Embryonic facial prominence (tissue), 1 donor: ENCODE results near the gene GNAT2.
A peak's percentile ranks its signal among the peaks of the same experiment; 100 is the strongest.

ENCODE experiments used
- DNase-seq: peaks from one replicate; pipeline ENCODE4 v3.0.0-alpha.2; 2016; ENCODE audit errors: extremely low spot score

The GNAT2 gene

DNA sequence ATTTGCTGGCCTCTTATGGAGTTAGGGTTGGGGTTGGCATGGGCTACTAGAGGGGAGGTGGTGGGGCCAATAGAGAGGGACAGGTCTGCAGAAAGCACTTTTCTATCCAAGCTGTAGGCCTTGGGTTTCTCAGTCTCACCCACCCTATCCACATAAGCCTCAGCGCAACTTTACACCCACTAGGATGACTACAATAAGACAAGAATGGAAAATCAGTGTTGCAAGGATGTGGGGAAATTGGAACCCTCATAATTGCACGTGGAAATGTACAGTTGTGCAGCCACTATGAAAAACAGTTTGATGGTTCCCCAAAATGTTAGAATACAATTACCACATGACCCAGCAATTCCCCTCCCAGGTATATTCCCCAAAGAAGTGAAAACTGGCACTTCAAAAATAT lies 22.4 kb upstream of the GNAT2 start:
- DNase-seq, result no peak

DNA sequence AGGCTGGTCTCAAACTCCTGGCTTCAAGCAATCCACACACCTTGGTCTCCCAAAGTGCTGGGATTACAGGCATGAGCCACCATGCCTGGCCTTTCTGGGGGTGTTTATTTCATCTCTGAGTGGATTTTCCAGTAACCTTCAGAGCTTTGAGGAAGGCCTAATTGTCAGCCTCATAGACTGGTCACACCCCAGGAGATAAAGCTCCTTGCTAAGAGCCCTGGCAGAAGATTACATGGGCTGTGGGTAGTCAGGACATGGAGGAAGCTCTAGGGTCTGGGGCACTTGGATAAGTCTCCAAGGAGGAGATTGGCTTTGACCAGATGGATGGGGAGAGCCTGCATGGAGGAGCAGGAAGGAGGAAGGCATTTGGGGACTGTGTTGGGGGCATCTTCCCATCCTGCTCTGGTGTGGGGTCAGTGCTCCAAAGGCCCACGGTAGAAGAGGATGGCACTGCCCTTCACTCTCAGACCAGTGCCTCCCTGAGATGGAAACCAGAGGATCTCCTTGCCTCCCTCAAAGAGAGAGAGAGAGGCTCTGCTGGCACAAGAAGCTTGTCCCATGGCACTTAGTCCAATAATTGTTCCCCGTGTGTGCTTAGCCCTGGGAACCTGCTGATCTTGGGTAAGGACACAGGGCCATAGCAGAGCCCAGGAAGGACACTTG lies 21.8 kb upstream of the GNAT2 start:
- no peak for DNase-seq

DNA sequence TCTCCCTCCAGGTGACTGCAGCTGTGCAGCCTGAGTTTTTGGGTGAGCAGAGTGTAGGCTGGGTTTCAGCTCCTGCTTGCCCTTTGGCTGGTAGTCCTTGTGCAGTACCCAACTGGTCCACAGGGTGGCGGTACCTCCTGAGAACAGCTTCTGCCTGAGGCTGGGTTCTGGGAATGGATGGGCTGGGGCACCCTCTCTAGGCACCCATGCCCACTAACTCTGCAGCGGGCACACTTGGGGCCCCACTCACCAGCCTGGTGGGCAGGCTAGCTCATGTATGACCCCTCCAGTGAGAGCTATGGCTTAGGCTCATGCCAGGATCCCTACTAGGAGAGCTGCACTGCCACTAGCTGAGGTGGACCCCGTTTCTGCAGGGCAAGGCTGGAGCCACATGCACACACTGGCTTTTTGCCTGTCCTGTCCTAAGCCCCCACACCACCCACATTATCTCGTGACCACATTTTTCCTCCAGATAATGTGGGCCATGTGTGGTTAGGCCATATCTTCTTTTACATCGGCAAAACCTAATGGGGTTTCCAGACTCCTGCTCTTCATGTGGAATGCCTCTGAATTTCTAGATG lies 21.0 kb upstream of the GNAT2 start:
- DNase-seq, result peak; percentile 7

DNA sequence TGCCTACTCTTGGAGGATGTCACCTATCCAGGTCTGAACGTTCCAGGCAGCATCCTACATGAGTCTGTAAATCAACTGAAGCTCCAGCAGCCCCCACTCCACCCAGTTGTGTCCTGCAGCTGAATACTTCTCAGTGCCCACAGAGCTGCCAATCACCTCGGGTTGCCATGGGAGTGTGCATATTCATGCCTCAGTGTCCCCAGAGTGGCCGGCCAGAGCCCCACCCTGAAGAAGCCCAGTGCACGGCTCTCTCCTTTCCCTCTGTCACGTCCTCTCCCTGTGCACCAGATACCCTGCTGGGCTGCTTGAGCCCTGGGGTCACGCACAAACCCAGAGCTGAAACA lies 20.4 kb upstream of the GNAT2 start:
- DNase-seq, result peak; percentile 3

DNA sequence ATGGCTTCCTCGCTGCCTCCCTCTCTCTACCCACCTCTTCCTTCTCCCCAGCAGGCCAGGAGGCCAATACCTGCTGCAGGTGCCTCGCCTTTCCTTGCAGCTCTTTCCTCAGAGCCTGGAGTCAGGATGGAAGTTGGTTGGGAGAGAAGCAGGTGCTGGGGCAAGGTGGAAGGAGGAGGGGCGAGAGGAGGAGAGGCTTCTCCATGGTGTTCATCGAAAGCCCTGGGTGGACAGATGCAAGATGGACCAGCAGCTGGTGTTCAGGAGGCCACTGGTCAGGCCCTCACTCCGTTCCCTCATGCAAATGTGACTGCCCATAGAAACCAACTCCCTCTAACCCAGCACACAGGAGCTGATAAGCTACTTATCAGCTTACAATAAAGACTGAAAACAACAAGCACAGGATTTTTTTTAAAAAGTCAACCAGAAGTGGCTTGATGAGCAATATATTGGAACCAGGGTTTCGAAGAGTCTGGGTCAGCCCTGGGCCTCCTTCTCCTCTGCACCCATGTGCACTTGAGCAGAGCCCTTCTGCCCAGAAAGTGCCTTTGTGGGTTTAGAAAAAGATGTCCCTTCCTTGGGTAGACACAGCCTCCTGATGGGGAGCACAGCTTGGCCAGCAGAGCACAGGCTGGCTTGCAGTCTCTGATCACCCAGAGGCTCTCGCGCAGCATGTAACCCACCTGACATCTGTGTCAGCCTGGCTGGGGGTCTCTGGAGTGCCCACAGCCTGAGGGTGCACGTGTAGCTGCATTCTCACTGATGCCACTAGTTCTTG lies 19.8 kb upstream of the GNAT2 start:
- DNase-seq, result peak; percentile 4

DNA sequence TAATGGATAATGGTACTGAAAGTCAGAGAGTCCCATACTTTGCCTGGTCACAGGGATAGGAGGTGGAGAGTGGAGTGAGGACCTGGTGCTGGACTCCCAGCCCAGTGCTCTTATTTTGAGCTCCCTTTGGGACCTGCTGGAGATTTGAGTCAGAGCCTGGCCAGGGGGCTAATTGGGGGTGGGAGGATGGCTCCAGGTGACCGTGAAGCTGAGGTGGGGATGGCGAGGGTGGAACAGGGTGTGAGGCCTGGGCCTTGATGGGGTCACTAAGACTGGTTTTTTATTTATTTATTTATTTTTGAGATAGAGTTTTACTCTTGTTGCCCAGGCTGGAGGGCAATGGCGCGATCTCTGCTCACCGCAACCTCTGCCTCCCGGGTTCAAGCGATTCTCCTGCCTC lies 18.0 kb upstream of the GNAT2 start:
- no peak for DNase-seq

DNA sequence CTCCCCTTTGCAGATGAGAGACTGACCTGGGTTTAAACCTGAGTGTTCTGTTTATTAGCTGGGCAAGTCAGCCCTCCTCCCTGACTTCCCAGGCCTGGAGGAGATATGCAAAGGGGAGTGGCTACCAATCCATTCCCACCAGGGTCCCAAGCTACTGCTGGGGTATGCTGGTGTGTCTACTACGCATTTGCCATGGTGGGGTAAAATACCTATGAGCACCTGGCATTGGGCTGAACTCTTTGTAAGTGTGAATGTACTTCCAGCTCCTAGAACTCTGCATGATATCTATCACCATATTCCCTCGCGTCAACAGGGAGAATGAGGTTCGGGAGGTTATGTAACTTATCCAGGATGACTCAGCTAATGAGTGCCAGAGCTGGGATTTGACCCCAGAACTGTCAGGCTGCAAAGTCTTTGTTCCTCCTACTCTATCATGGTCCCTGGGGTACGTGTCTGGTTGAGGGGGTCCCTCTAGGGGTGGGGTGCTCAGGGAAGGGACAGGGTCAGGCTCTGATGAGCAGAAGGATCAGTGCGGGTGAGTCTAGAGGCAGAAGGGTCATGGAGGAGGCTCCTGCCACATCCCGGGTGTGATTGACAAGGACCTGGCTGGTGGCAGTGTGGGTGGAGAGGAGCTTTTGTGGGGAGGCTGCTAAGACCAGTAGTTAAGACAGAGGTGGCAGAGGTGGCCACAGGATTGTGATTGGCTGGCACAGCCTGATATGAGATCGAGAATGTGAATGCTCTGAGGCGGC lies 17.0 kb upstream of the GNAT2 start:
- no peak for DNase-seq

DNA sequence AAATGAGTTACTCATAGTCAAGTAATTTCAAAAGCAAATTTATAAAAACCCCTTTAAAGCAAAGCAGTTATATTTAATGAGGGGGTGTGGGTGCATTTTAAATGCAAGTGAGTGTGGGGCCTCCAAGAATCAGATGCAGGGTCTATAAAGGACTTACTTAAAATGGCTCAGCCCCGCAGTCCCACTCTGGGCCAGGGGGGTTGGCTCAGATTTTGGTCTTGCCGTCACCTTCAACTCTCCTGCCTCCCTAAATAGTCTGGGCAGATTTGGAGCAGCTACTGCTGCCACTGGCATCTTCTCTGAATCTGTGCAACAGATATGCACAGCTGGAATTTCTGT lies 16.4 kb upstream of the GNAT2 start:
- no peak for DNase-seq

DNA sequence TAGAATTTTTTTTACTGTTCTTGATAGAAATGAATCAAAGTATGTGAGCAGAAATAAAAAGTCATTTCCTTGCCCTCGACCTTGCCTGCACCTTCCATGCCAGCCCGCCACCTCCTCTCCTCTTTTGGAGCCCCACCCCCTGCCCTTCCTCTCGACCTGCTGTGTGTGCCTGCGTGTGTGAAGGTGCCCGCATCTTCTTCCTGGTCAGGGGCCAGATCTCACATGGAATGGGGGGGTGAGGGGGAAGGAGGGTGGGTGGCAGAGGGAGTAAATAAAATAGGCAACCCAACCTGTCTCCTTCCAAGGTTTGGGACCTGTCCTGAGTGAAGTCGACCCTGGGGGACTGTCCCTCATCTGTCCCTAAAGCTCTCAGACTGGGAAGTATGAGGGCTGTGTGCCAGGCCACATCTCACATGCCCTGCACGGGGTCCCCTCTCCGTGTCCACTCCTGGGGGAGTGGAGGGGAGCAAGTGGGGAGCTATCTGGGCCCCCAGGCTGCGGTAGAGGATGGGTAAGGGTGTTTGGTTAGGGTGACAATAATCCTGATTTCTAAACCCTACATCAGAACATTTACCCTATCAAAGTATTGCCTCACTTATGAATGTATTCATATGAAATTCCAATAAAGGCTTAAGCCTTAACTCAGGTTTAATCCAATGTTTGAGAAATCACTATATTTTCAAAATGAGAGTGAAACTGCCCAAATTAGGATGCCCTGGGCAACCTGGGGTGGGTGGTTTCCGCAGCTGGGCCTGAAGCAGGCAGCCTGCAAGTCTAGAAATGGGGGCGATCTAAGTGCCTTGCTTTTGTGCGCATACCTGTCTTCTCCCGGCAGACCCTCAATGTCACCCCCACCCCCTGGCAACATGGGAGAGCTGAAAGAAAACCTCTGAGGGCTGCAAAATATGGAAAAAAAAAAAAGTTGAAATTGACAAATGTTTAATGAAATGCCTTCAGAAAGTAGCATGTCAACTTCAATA lies 15.6 kb upstream of the GNAT2 start:
- DNase-seq, result no peak

DNA sequence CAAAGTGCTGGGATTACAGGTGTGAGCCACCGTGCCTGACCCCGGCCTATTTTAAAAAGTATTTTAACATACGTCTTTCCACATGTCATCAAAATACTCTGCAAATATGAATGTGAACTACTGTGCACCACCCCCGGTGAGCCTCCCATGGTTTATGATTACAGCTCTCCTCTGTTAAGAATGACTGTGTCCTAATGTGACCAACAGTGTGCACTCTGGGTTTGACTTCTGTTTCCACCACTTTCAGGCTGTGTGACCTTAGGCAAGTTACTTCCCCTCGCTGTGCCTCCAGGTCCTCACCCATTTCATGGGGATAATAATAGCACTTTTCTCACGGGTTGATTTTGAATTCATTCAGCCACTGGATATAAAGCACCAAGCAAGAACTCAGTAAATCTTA lies 14.9 kb upstream of the GNAT2 start:
- DNase-seq, result no peak

DNA sequence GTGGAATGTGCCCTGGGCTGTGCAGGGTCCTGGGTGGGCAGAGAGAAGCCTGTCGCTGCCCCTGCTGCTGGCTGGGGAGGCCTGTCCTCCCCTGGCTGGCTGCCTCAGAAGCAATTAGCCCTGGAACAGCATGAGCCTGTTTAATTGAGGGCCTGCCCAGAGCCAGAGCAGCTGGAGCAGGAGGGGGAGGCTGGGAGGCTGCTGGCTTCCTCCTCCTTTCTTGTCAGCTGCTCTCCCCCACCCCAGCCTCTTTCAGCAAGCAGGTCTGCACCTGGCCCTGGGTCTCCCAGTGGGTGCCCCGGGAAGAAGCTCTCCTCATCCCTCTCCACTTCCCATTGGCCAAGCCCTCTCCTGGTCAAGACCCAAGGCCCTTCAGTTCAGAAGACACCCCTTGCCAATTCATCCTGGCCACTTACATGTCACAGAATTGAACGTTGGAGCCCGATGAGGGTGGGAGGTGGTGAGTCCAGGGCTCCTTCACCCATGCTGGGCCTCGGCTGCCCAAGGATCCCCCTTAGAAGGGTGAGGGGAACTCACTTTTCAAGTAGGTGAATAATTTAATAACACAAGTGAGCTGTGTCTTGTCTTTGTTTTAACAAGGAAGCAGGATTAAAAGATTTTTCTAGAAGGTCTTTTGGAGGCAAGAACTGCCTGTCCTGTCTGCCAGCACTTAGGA lies 13.4 kb upstream of the GNAT2 start:
- no peak for DNase-seq

DNA sequence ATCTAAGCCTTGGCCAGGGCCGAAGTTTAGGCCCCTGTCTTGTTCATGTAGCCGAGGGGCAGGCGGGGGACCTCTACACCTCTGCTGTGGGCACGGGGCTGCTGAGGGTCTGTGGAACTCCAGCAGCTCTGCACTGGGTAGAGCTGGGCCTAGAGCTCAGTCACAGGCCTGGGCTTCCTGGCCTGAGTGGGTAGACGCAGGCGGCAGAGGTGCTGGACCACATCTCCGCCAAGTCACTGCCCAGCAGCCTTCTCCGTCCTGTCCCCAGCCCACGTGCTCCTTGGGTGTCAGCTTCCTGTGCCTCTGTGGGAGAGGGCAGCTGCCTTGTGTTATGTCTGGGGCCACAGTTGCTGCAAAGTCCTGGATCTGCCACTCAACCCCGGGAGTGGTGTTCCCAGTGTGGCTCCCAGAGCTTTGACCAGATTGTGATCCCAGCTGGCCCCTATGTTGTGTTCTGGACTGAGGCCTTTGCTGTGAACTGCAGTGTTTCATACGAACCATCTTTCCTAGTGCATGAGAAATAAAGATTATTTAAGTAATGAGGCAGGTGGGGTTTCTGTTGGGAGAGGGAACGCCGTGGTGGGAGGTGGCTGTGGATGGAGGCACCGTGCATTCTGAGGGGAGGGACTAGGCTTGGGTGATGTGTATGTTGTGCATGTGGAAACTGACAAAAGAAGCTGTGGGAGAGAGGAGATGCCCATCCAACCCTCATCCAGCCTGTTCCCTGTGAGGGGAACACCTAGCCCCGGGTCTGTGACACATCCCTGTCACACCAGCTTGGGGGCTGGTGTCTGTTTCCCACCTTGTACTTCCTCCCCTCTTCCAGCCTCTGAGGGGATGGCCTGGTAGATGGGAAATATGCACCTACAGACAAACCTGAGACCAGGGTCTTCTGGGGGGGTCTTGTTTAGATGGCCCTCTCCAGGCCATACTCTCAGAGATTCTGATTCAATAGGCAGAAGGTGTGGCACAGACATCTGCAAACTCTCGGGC lies 12.4 kb upstream of the GNAT2 start:
- DNase-seq, result no peak

DNA sequence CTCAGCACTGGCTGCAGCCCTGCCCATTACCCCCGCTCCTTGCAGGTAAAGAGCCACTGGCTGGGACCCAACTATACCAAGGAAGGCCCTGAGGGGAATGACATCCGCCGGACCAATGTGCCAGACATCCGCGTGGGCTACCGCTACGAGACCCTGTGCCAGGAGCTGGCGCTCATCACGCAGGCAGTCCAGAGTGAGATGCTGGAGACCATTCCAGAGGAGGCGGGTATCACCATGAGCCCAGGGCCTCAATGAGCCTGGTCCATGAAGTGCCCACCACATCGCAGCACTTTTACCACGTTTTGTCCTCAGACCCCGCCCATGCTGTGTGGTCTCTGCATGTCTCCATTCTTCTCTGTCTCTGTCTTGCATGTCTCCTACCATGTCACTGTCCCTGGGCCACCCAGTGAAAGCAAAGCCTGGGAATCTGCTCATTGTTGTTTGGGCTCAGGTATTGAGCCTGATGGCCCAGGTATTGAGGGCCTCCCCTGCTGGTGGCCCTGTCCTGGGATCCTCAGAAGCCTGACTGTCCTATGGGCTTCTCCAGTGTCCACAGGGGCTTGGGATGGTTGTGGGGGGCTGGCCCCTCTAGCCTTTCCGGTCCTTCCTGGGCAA lies 11.6 kb upstream of the GNAT2 start:
- DNase-seq, result no peak

DNA sequence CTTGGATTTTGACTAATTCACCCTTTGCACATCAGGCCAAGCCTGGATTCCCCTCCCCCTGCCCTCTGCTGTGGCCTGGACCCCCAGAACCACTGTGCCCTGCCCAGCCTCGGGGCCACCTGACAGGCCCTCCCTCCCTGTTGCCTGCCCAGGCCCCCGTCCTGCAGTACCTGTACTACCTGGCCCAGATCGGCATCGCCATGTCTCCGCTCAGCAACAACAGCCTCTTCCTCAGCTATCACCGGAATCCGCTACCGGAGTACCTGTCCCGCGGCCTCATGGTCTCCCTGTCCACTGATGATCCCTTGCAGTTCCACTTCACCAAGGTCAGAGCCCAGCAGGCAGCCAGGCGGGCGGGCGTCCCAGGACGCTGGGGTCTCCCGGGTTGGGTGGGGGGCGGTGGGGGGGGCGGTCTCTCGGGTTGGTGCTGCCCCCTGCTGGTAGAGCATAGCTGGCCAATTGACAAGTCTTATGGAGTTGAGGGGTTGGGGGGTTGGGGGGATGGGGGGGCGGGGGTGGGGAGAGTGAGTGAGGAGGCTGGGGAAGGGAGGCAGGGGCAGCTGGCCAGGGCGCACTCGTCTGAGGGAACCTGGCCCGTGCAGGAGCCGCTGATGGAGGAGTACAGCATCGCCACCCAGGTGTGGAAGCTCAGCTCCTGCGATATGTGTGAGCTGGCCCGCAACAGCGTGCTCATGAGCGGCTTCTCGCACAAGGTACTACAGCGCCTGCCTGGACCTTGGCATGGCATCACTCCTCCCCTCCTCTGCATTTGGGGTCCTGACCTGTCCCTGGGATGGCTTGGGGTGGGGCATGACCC lies 10.9 kb upstream of the GNAT2 start:
- DNase-seq, result no peak

DNA sequence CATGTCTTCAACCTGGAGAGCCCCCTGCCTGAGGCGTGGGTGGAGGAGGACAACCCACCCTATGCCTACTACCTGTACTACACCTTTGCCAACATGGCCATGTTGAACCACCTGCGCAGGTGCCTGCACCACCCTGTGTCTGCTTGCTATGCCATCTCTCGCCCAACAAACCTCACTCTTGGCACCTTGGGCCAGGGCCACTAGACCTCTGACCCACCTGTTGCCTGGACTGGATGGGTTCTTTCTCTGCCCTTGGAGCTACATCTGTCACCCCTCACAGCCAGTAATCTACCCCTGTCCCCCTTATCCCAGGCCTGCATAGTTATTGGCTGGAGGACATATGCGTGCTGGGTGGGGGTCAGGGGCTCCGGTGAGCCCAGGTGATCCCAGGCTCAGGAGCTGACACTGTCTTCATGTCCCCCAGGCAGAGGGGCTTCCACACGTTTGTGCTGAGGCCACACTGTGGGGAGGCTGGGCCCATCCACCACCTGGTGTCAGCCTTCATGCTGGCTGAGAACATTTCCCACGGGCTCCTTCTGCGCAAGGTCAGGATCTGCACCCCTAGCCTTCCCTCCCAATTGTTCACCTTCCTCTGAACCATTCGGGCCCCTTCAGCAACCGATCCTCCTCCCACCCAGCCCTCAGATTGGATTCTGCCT lies 10.1 kb upstream of the GNAT2 start:
- no peak for DNase-seq

DNA sequence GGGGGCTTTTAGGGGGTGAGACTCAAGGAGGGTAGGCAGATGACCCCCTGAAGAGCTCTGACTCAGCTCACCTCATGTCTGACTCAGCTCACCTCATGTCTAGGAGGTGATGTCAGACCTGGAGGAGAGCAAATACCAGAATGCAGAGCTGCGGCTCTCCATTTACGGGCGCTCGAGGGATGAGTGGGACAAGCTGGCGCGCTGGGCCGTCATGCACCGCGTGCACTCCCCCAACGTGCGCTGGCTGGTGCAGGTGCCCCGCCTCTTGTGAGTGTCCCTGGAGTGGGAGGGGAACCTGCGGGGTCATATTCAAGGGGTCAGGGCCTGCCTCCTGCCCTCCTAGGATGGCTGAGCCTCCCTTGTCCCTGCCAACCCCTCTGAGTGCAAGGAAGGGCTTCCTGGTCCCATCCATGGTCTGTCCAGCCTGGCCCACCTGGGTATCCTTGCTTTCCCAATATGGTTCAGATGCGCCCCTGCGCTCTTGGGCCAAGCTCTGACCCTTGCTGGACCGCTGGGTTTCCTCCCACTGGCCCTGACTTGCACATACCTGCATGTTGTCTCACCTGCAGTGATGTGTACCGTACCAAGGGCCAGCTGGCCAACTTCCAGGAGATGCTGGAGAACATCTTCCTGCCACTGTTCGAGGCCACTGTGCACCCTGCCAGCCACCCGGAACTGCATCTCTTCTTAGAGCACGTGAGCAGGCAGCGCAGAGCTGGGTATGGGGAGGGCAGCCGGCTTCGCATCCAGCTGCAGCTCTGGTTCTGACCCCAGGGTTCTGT lies 9.3 kb upstream of the GNAT2 start:
- DNase-seq, result no peak
